ENCODE data around the gene MYO1A. TPM values are rescaled to one million over a fixed set of nuclear protein-coding genes. Genes with fewer than 3 reads are reported as not detected.

Gene MYO1A
- total and polyA plus RNA-seq, 2 donors (not counting 1 experiment from before 2014, with no cell fraction given), result 0.55 to 1.3 TPM

DNA sequence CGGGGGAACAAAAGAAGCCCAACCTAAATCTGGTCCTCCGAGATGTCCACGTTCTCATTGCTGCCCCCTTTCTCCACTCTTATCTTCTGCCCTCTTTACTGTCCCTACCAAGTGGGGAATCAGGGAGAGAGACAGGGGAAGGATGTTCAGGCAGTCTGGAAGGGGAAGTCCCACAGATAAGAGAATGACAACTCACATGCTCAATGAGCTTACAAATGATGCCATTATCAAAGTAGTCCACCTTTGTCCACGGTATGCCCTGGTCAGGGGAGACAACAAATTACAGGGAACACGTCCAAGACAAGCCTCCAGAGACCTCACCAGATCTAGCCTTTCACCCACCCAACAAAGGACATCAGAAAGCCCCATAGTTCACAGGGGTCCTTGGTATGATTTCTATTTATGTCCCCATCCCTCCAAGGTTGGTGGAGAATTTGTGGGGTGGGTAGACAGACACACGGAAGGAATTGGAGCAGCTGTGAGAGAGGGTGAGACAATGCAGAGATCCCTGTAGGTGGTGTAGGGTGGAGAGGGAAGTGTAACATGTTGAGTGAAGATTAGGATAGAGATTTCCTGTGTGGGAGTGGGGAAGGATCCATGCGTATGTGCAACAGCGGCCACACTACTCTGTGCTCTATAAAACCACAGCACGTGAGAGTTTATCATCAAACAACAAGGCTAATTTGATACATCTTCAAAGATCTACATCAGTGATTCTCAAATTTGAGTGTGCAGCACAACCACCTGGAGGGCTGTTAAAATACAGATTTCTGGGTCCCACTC is 10.7 kb downstream of the MYO1A start:
- DNase-seq, result no peak
- Mint-ChIP-seq H3K4me1 (no peaks in the 10 kb centered on the region), H3K27ac (no peak overlapping the region), H3K27me3 (no peaks in the 10 kb centered on the region), H3K4me3 (no peak overlapping the region), H3K9me3 (ENCODE audit: insufficient read depth) (no peaks in the 10 kb centered on the region)
- intact Hi-C loops (cut with micrococcal nuclease), result no loop called here
- Histone ChIP-seq H3K27ac (ENCODE audit: low read length in 2 of 2) (no peak overlapping the region), H4K20me1 (ENCODE audit: control insufficient read depth, insufficient read depth, low read length, poor library complexity, severe bottlenecking) (no peaks in the 10 kb centered on the region), H3K79me2 (ENCODE audit: control insufficient read depth, insufficient read depth, low read length) (no peaks in the 10 kb centered on the region), H3K9me3 (ENCODE audit: control extremely low read depth in 1 of 3, control insufficient read depth in 2 of 3, insufficient read depth in 1 of 3, low read length in 2 of 3) (no peaks in the 10 kb centered on the region), H3K27me3 (replicated peaks in 1 of 4; ENCODE audit: control extremely low read depth in 1 of 4, control insufficient read depth in 3 of 4, insufficient read depth in 4 of 4, low read length in 3 of 4) (no peaks in the 10 kb centered on the region), H3K36me3 (replicated peaks in 1 of 2; ENCODE audit: control extremely low read depth in 1 of 2, control insufficient read depth in 1 of 2, extremely low read depth in 1 of 2, insufficient read depth in 2 of 2, low read length in 1 of 2) (no peaks in the 10 kb centered on the region), H3K4me3 (ENCODE audit: control extremely low read depth in 1 of 5, extremely low read depth in 1 of 5, insufficient read depth in 1 of 5, low read depth in 2 of 5, low read length in 4 of 5) (no peak overlapping the region), H3K4me1 (ENCODE audit: control insufficient read depth in 2 of 2, insufficient read depth in 2 of 2, low read length in 2 of 2) (peaks cover 0 to 4% of the 10 kb centered on the region in 2 donors), H3K4me2 (replicated peaks; ENCODE audit: low read depth, low read length, poor library complexity, severe bottlenecking) (no peak overlapping the region), H2AFZ (ENCODE audit: insufficient read depth, low read depth, low read length, poor library complexity, severe bottlenecking) (no peak overlapping the region), H3K9ac (ENCODE audit: low read length) (no peak overlapping the region)
- TF ChIP-seq EZH2 (IDR thresholded peaks at IDR 0.05; ENCODE audit: borderline replicate concordance, insufficient read depth, low read depth, low read length, poor library complexity, severe bottlenecking), result no peak
- TF ChIP-seq, protein P1, sequence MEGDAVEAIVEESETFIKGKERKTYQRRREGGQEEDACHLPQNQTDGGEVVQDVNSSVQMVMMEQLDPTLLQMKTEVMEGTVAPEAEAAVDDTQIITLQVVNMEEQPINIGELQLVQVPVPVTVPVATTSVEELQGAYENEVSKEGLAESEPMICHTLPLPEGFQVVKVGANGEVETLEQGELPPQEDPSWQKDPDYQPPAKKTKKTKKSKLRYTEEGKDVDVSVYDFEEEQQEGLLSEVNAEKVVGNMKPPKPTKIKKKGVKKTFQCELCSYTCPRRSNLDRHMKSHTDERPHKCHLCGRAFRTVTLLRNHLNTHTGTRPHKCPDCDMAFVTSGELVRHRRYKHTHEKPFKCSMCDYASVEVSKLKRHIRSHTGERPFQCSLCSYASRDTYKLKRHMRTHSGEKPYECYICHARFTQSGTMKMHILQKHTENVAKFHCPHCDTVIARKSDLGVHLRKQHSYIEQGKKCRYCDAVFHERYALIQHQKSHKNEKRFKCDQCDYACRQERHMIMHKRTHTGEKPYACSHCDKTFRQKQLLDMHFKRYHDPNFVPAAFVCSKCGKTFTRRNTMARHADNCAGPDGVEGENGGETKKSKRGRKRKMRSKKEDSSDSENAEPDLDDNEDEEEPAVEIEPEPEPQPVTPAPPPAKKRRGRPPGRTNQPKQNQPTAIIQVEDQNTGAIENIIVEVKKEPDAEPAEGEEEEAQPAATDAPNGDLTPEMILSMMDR (IDR thresholded peaks at IDR 0.05), result no peak
- ChIA-PET POLR2A (no interaction called here), CTCF (interaction anchor here (1.3 kb wide), 1 partner anchor 73 kb away, joined by 7 read pairs; the partner anchor contains the start of gene STAT6)
- 68% methylated on average over 4 of the region's 9 CpGs for WGBS (ENCODE audit: insufficient coverage)
- no peak for ATAC-seq (ENCODE audit: low read depth)

DNA sequence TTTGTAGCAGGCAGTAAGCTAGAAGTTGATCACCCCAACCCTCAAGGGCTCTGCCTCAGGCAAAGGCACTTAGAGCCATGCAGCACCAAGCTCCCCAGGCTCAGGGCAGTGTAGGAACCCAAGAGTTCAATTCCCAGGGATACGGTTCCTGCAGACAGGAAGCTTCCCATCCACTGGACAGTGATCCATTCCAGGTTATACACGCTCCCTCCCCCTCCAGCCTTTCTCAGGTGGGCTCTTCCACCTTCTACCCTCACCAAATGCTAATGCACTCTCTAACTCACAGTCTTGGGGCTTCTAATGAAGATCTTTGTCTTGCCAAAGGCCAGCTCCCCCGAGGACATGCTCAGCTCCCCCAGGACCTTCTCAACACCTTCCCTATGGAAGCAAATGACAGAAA is 12.7 kb downstream of the MYO1A start:
- H3K9me3 ChIP-seq (ENCODE audit: control extremely low read depth in 1 of 3, control insufficient read depth in 2 of 3, insufficient read depth in 1 of 3, low read length in 2 of 3), result no peaks in the 10 kb centered on the region
- POLR2A ChIA-PET, result interaction anchor here (0.6 kb wide), 1 partner anchor 23 kb away, joined by 3 read pairs; no protein-coding TSS in a partner anchor

More for the DNA sequence above, 12.7 kb downstream of the MYO1A start:
- CTCF ChIA-PET, result interaction anchor here (0.5 to 2.0 kb wide), 2 partner anchors 32 to 679 kb away, joined by 3 to 5 read pairs; no protein-coding TSS in a partner anchor
- Histone ChIP-seq H3K4me1 (ENCODE audit: control insufficient read depth in 2 of 2, insufficient read depth in 2 of 2, low read length in 2 of 2) (peaks cover 0 to 4% of the 10 kb centered on the region in 2 donors), H2AFZ (ENCODE audit: insufficient read depth, low read depth, low read length, poor library complexity, severe bottlenecking) (no peak overlapping the region), H3K36me3 (replicated peaks in 1 of 2; ENCODE audit: control extremely low read depth in 1 of 2, control insufficient read depth in 1 of 2, extremely low read depth in 1 of 2, insufficient read depth in 2 of 2, low read length in 1 of 2) (no peaks in the 10 kb centered on the region), H3K27me3 (replicated peaks in 1 of 4; ENCODE audit: control extremely low read depth in 1 of 4, control insufficient read depth in 3 of 4, insufficient read depth in 4 of 4, low read length in 3 of 4) (no peaks in the 10 kb centered on the region), H3K9ac (ENCODE audit: low read length) (no peak overlapping the region), H4K20me1 (ENCODE audit: control insufficient read depth, insufficient read depth, low read length, poor library complexity, severe bottlenecking) (no peaks in the 10 kb centered on the region), H3K27ac (ENCODE audit: low read length in 2 of 2) (no peak overlapping the region), H3K4me3 (ENCODE audit: control extremely low read depth in 1 of 5, extremely low read depth in 1 of 5, insufficient read depth in 1 of 5, low read depth in 2 of 5, low read length in 4 of 5) (no peak overlapping the region), H3K4me2 (replicated peaks; ENCODE audit: low read depth, low read length, poor library complexity, severe bottlenecking) (no peak overlapping the region), H3K79me2 (ENCODE audit: control insufficient read depth, insufficient read depth, low read length) (no peaks in the 10 kb centered on the region)
- Mint-ChIP-seq H3K4me3 (no peak overlapping the region), H3K27ac (no peak overlapping the region), H3K4me1 (no peaks in the 10 kb centered on the region), H3K27me3 (no peaks in the 10 kb centered on the region), H3K9me3 (ENCODE audit: insufficient read depth) (no peaks in the 10 kb centered on the region)
- 93% methylated on average over 2 of the region's 3 CpGs for WGBS (ENCODE audit: insufficient coverage)
- no peak for TF ChIP-seq EZH2 (IDR thresholded peaks at IDR 0.05; ENCODE audit: borderline replicate concordance, insufficient read depth, low read depth, low read length, poor library complexity, severe bottlenecking)
- TF ChIP-seq, protein P1 (IDR thresholded peaks at IDR 0.05), result no peak
- DNase-seq (no peak), ATAC-seq (ENCODE audit: low read depth) (no peak)
- intact Hi-C loops (cut with micrococcal nuclease), result no loop called here

Data from B cell (primary cell).